Endometrial microvascular endothelial cells (primary cell): ENCODE results near the gene OR51G1. TPM values are rescaled to one million over a fixed set of nuclear protein-coding genes. Genes with fewer than 3 reads are reported as not detected.

Source experiments
- in situ Hi-C: cut with HindIII; loops from 2 replicates; pipeline ENCODE4 v1.10.0; 2017; ENCODE audit warnings: low sequenced_read_pairs, low pct_unique_long_range_greater_than_20kb; ENCODE audit errors: inconsistent ontology term
- total RNA-seq: library from RNA; depleted of rRNA; stranded (reverse); fragments of >200 nt; gene quantifications from one replicate; pipeline ENCODE4 v1.2.3, GENCODE V29; 2015; ENCODE audit errors: inconsistent ontology term

OR51G1 gene
- total RNA-seq, 1 donor from 2014 or later = not detected

- in situ Hi-C loops = no loop called here
Observed at GRCh38 chr11:4881860-4882500, 42.2 kb downstream of the OR51G1 start, which contains the start of gene OR51T1. Gene OR51T1 (plus strand): TSS chr11:4881900. CDS start chr11:4881900, 0 bp downstream.

GRCh38 chr11:4881188-4881587, 43.0 kb downstream of the OR51G1 start:
- in situ Hi-C loops = no loop called here

Other genes with a start within 250 kb of the OR51G1 start
- not detected for gene OR51E2, start 226.5 kb downstream of the OR51G1 start, total RNA-seq
- not detected for gene MMP26, start 219.6 kb downstream of the OR51G1 start, total RNA-seq
- gene OR51F1, start 154.4 kb downstream of the OR51G1 start, total RNA-seq = not detected
- not detected for gene OR52R1, start 120.0 kb downstream of the OR51G1 start, total RNA-seq
- gene OR51F2, start 103.0 kb downstream of the OR51G1 start, total RNA-seq = not detected
- not detected for gene OR51S1, start 75.1 kb downstream of the OR51G1 start, total RNA-seq
- gene OR51T1, start 42.4 kb downstream of the OR51G1 start, total RNA-seq = not detected
- not detected for gene OR51A7, start 20.6 kb downstream of the OR51G1 start, total RNA-seq
- gene OR51G2, start 5.0 kb downstream of the OR51G1 start, total RNA-seq = not detected
- gene OR51A4, start 23.3 kb upstream of the OR51G1 start, total RNA-seq = not detected
- gene OR51A2, start 31.4 kb upstream of the OR51G1 start, total RNA-seq = not detected
- not detected for gene OR51L1, start 70.5 kb upstream of the OR51G1 start, total RNA-seq
- not detected for gene OR52J3, start 122.2 kb upstream of the OR51G1 start, total RNA-seq
- gene OR52E2, start 135.3 kb upstream of the OR51G1 start, total RNA-seq = not detected
- gene OR52E1, start 145.2 kb upstream of the OR51G1 start, total RNA-seq = not detected
- not detected for gene OR52A5, start 214.0 kb upstream of the OR51G1 start, total RNA-seq
- gene OR52A1, start 230.4 kb upstream of the OR51G1 start, total RNA-seq = not detected